Right cardiac atrium (tissue), 5 donors: ENCODE measurements around the gene IPO13. TPM values are rescaled to one million over a fixed set of nuclear protein-coding genes. Genes with fewer than 3 reads are reported as not detected.
A peak's percentile ranks its signal among the peaks of the same experiment; 100 is the strongest.

Experiments used
- ATAC-seq, 2 donors: fragments of 200-7000 bp; cut with Tn5 transposase; one replicate each; pipeline versions ENCODE4 v1.8.0 to v1.9.1; 2020; ENCODE audit warnings: moderate library complexity in 2 of 2, mild to moderate bottlenecking in 1 of 2
- DNase-seq, 3 donors: peaks; one replicate each; pipeline ENCODE4 v3.0.0-alpha.2; 2020
- H3K27ac ChIP-seq: one replicate; pipeline ENCODE4 v1.5.1; 2013; ENCODE audit warnings: mild to moderate bottlenecking, low read length, control low read depth, moderate library complexity
- H3K27me3 ChIP-seq: one replicate; pipeline ENCODE4 v1.6.1; 2013; ENCODE audit not compliant: control insufficient read depth, insufficient read depth
- H3K4me1 ChIP-seq: one replicate; pipeline ENCODE4 v1.6.1; 2013; ENCODE audit warnings: low read length; ENCODE audit not compliant: control insufficient read depth, insufficient read depth
- H3K4me3 ChIP-seq: one replicate; pipeline ENCODE4 v1.5.1; 2013; ENCODE audit warnings: low read length, control low read depth
- H3K9me3 ChIP-seq: one replicate; pipeline ENCODE4 v1.6.1; 2013; ENCODE audit warnings: low read length; ENCODE audit not compliant: control insufficient read depth
- WGBS: extraction: QIAGEN DNeasy Blood & Tissue Kit; methylation state at CpG from one replicate; pipeline ENCODE4 v1.1.7; 2013; 5-methylcytosine and 5-hydroxymethylcytosine counted together
- intact Hi-C, 4 donors: fragments of 100-400 bp; cut with DNase I; formaldehyde crosslinking; loops; one replicate each; pipeline versions ENCODE4 v1.11.0 to v1.14.0; 2022 to 2023
- polyA plus RNA-seq: library from polyadenylated mRNA; stranded (reverse); fragments of 200-250 nt; gene quantifications from one replicate; pipeline ENCODE4 v1.2.3, GENCODE V29; 2013
- total RNA-seq, 4 donors: library from RNA; stranded (reverse); fragmentation: NEBNext Ultra II Directional; extraction: Animal tissue kit (Norgen Biotek cat#: 25700); gene quantifications; one replicate each; pipeline ENCODE4 v1.2.1, GENCODE V29; 2021
- donor health status: healthy with polysubstance abuse.
- donor health status: DM: no; HTN: yes; CAD: no.
- donor health status: DM: no; HTN: no; CAD: no.
- donor health status: DM: no; HTN: yes; CAD: no; lungs with severe emphysema.
- donor health status: DM: yes; HTN: yes; CAD: no.

Gene IPO13
- total and polyA plus RNA-seq, 5 donors, result 18.6 to 31.2 (median 28.7) TPM

DNA sequence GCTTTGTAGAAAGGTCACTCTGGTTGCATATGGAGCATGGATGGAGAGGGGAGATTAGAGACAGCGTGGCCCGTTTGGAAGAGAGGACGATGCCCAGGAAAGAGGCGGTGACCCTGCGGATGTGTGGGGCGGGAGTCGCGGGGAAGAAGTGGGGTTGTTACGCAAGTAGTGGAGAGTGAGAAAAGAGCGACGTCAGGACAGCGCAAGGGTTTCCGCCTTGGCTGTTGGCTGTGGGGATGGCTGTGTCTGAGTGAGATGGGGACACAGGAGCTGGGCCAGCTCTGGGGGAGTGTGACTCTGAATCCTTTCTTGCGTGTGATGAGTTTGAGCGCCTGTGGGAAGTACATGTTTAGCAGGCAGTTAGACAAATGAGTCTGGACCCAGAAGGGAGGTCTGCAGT lies 36.1 kb downstream of the IPO13 start:
- 77% methylated on average over 15 of the region's 15 CpGs for WGBS
- peaks cover 2% of the 10 kb centered on the region for H3K4me1 ChIP-seq
- no peak overlapping the region for H3K4me3 ChIP-seq
- H3K27ac ChIP-seq, result no peak overlapping the region
- no peaks in the 10 kb centered on the region for H3K9me3 ChIP-seq
- intact Hi-C loops, result no loop called here
- peak in 1 of 3 donors; percentile 50 for DNase-seq
- no peaks in the 10 kb centered on the region for H3K27me3 ChIP-seq
- ATAC-seq, result no peak

DNA sequence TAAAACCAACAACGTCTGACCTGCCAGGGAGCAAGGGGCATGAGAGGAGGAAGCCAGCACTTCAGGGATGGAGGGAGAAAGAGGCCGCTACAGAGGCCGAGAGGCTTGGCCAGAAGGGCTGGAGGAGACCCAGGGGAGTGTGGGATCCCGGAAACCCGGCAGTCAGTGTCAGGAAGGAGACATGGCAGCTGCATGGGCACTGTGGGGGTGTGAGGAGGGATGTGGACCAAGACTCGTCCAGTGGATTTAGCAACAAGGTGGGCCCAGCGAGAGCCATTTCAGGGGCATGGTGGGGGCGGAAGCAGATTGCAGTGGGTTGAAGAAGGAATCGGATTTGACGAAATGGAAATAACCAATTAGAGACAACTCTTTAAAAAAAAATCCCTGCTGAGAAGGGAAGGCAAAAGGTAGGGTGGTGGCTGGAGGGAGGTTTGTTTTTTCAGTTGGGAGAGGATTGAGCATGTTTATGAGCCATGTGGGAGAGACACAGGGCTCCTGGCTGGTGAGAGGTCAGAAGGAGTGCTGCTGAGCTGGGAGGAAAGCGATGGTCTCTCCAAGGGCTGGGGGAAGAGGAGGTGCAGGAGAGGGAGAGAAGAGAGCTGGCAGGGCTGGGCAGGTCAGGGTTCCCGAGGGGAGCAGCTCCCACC lies 36.6 kb downstream of the IPO13 start:
- intact Hi-C loops, result no loop called here

DNA sequence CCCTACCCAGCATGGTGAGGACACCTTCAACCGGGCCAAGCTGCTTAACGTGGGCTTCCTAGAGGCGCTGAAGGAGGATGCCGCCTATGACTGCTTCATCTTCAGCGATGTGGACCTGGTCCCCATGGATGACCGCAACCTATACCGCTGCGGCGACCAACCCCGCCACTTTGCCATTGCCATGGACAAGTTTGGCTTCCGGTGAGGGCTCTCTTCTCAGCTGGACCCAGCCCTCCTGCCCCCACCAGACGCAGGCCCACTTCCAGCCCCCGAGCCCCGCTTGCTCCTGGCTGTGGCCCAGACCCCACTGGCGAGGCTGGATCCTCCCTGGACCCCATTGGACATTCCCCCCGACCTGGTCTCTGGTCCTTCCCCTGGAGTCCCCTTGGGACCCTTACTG lies 38.1 kb downstream of the IPO13 start:
- WGBS, result 93% methylated on average over 16 of the region's 16 CpGs
- no peak overlapping the region for H3K4me3 ChIP-seq
- H3K9me3 ChIP-seq, result no peaks in the 10 kb centered on the region
- DNase-seq (no peak), ATAC-seq (no peak)
- H3K27me3 ChIP-seq, result no peaks in the 10 kb centered on the region
- H3K4me1 ChIP-seq, result peaks cover 2% of the 10 kb centered on the region
- H3K27ac ChIP-seq, result no peak overlapping the region
- intact Hi-C loops, result no loop called here

More for the DNA sequence above, 36.6 kb downstream of the IPO13 start:
- Histone ChIP-seq H3K27me3 (no peaks in the 10 kb centered on the region), H3K4me1 (peaks cover 2% of the 10 kb centered on the region), H3K4me3 (no peak overlapping the region), H3K27ac (no peak overlapping the region), H3K9me3 (no peaks in the 10 kb centered on the region)
- ATAC-seq, result no peak
- DNase-seq, result peak in 1 of 3 donors; percentile 47
- 79% methylated on average over 12 of the region's 12 CpGs for WGBS

DNA sequence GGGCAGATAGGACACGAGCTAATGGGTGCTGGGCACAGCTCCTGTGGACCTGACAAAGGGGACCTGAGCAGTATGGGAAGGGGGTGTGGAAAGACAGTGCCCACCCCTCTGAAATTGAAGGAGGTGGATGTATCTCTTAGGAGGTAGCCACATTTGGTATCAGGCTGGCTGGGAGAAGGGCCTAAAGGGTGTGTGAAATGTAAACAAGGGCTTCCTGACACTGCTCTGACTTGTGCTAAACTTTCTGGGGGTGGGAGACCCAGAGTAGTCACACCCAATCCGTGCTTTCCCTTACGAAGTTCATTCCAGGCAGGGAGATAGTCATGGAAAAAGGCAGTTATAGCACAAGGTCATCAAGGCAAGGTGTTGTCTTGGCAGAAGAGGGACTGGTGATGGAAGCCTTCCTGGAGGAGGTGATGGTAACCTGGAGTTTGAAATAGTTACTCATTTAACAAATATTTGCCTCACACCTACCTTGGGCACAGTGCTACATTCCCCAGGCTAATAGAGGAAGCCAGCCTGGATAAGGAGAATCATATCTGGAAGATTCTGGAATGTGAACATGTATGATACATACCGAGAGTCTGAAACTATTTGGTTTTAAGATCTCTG lies 39.3 kb downstream of the IPO13 start:
- WGBS, result 81% methylated on average over 4 of the region's 4 CpGs
- intact Hi-C loops, result no loop called here
- no peak overlapping the region for H3K4me3 ChIP-seq

DNA sequence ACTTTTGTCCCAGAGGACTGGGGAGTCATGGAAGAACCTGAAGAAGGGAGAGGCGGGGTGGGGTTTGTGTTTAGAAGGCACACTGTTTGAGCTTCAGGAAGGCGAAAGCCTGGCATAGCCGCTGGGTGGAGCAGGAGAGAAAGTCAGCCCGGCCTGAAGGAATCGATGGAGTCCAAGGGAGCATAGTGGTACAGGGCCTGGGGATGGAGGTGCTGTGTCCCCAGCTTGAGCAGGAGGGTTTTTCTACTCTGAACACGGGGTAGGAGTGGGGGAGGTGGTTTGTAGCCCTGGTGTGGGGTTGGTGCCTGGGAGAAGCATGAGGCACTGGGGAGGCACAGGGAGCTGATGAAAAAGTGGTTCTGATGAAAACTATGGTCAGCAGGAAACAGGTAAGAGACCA lies 40.0 kb downstream of the IPO13 start:
- no peaks in the 10 kb centered on the region for H3K27me3 ChIP-seq
- no peaks in the 10 kb centered on the region for H3K9me3 ChIP-seq
- ATAC-seq (no peak), DNase-seq (peak in 1 of 3 donors; percentile 47)
- no peak overlapping the region for H3K4me3 ChIP-seq
- no peaks in the 10 kb centered on the region for H3K4me1 ChIP-seq
- H3K27ac ChIP-seq, result no peak overlapping the region
- intact Hi-C loops, result no loop called here
- 77% methylated on average over 6 of the region's 6 CpGs for WGBS

More for the DNA sequence above, 39.3 kb downstream of the IPO13 start:
- no peaks in the 10 kb centered on the region for H3K4me1 ChIP-seq
- no peaks in the 10 kb centered on the region for H3K9me3 ChIP-seq
- ATAC-seq (peak in 1 of 2 donors; percentile 18), DNase-seq (no peak)
- no peak overlapping the region for H3K27ac ChIP-seq
- no peaks in the 10 kb centered on the region for H3K27me3 ChIP-seq

DNA sequence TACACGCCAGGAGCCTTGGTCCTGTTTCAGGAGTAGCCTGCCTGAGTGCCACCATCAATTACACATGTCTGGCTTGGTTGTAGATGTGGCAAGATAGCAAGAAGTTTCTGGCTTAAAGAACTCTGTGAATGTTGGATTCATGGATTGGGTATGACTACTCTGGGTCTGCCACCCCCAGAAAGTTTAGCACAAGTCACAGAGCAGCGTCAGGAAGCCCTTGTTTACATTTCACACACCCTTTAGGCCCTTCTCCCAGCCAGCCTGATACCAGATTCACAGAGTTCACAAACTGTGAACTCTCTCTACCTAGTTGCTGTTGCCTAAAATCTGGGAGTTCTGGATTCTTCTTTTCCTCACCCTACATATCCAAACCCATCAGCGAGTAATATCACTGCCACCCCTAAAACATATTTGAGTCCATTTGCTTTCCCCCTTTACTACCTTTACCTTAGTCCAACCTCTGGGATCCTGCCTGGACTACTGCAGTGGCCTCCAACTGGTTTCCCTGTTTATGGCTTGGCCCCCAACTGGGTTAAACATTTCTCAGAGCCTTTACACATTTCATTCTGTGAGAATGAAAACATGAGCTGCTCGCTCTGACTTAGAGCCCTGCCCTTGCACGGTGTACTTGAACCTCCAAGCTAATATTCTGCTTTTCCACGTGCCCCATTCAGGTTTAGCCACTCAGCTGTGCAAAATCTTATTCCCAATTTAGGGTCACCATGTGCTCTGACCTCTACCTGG lies 40.6 kb downstream of the IPO13 start:
- WGBS, result 83% methylated on average over 6 of the region's 6 CpGs

DNA sequence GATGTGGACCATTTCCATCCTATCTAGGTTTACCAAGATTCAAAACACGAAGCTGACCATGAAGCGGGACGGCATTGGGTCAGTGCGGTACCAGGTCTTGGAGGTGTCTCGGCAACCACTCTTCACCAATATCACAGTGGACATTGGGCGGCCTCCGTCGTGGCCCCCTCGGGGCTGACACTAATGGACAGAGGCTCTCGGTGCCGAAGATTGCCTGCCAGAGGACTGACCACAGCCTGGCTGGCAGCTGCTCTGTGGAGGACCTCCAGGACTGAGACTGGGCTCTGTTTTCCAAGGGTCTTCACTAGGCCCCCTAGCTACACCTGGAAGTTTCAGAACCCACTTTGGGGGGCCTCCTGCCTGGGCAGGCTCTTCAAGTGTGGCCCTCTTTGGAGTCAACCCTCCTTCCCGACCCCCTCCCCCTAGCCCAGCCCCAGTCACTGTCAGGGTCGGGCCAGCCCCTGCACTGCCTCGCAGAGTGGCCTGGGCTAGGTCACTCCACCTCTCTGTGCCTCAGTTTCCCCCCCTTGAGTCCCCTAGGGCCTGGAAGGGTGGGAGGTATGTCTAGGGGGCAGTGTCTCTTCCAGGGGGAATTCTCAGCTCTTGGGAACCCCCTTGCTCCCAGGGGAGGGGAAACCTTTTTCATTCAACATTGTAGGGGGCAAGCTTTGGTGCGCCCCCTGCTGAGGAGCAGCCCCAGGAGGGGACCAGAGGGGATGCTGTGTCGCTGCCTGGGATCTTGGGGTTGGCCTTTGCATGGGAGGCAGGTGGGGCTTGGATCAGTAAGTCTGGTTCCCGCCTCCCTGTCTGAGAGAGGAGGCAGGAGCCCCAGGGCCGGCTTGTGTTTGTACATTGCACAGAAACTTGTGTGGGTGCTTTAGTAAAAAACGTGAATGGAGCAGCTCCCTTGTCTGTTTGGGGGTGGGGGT lies 43.8 kb downstream of the IPO13 start:
- Histone ChIP-seq H3K4me3 (peak overlapping the region; percentile 45), H3K27ac (no peak overlapping the region), H3K4me1 (no peaks in the 10 kb centered on the region), H3K9me3 (no peaks in the 10 kb centered on the region), H3K27me3 (no peaks in the 10 kb centered on the region)
- intact Hi-C loops, result no loop called here
- peak in 1 of 2 donors; percentile 3 for ATAC-seq
- WGBS, result 74% methylated on average over 19 of the region's 19 CpGs
- peak in 2 of 3 donors; percentile 53 to 55 for DNase-seq

More for the DNA sequence above, 40.6 kb downstream of the IPO13 start:
- Histone ChIP-seq H3K27me3 (no peaks in the 10 kb centered on the region), H3K4me3 (no peak overlapping the region), H3K4me1 (no peaks in the 10 kb centered on the region), H3K9me3 (no peaks in the 10 kb centered on the region), H3K27ac (no peak overlapping the region)
- DNase-seq, result peak in 1 of 3 donors; percentile 6
- ATAC-seq, result no peak
- intact Hi-C loops, result no loop called here

DNA sequence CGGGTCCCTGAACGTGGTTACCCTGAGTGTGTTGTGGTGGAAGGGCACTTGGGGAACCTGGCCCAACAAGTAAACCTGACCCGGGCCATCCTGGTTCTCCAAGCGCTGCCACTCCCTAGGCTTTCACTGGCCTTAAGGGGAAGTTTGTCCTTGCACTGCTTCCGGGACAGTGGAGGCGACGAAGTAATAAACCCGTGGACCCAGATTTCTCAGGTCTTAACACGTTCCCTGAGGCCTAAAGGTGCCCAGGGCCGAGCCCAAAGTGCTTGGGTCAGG lies 44.4 kb downstream of the IPO13 start:
- H3K27me3 ChIP-seq, result no peaks in the 10 kb centered on the region
- 0% methylated on average over 10 of the region's 10 CpGs for WGBS
- peak overlapping the region; percentile 45 for H3K4me3 ChIP-seq
- DNase-seq (no peak), ATAC-seq (peak; percentile 25 to 37)
- peak overlapping the region; percentile 1 for H3K27ac ChIP-seq
- no peaks in the 10 kb centered on the region for H3K4me1 ChIP-seq
- intact Hi-C loops, result no loop called here
- H3K9me3 ChIP-seq, result no peaks in the 10 kb centered on the region

DNA sequence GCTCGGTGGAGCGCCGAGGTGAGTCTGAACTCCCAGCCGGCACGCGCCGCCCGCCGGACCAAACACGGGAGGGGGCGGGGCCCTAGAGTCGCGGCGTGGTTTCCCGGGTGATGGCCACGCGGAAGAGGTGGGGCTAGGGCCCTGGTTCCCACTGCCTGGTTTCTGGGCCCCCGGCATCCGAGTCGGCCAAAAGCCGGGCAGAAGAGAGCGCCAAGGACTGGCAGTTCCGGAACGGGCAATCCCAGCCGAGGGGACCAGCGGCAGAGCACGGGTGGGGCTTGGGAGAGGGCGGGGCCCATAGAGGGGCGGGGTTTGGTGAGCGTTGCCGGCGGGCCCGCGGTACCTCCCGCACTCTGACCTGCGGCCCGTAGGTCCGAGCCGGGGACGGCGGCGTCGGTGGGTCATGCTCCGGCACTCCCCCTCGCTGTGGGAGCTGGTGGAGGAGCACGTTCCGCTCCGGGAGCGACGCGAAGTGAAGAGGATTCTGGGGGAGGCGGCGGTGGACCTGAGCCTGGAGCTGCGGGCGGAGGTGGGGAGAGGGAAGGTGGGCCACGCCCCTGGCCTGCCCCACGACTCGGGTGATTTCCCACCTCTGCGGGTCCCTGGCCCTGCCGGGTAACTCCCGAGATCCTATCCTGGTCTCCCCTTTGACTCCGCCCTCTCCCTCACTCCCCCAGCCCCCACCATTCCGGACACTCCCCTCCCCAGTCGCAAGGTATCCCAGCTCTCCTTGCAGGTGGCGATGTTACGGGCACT lies 44.9 kb downstream of the IPO13 start, which contains the start of gene CCDC24:
TSS of gene CCDC24 (plus strand) at position 124 of the 756 bp plus-strand sequence. CDS start at position 404, 280 bp downstream.
- peak within 1 kb of the TSS; percentile 45 for H3K4me3 ChIP-seq
- H3K27ac ChIP-seq, result peak within 1 kb of the TSS; percentile 1
- intact Hi-C loops, result no loop called here
- ATAC-seq (peak; percentile 88 to 91), DNase-seq (peak; percentile 90 to 95 (median 93))
- 1% methylated on average over 66 of the region's 66 CpGs for WGBS
- no peaks in the 10 kb centered on the region for H3K9me3 ChIP-seq
- no peaks in the 10 kb centered on the region for H3K27me3 ChIP-seq
- no peaks in the 10 kb centered on the region for H3K4me1 ChIP-seq
